SH-SY5Y (cell line): ENCODE data around the gene ADH6.

Source experiments
- GATA2 ChIP-seq: IDR thresholded peaks from 2 replicates; pipeline ENCODE4 v1.6.1; 2011; ENCODE audit warnings: mild to moderate bottlenecking, low read depth, low read length
- GATA3 ChIP-seq: IDR thresholded peaks from 2 replicates; pipeline ENCODE4 v1.6.1; 2011; ENCODE audit warnings: low read depth, mild to moderate bottlenecking, low read length, moderate library complexity

The ADH6 gene

GRCh38 chr4:99154658-99155342, 64.2 kb downstream of the ADH6 start:
- no peak for TF ChIP-seq GATA3
- TF ChIP-seq GATA2 = no peak
